ENCODE results near the gene TACR2.

- no peak for TF ChIP-seq NFIC (IDR thresholded peaks at IDR 0.05)
- no peak for TF ChIP-seq RAD21 (IDR thresholded peaks at IDR 0.05; ENCODE audit: low read depth)
- TF ChIP-seq, protein P1, sequence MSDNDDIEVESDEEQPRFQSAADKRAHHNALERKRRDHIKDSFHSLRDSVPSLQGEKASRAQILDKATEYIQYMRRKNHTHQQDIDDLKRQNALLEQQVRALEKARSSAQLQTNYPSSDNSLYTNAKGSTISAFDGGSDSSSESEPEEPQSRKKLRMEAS (IDR thresholded peaks at IDR 0.05): no peak
- no peak for TF ChIP-seq CEBPB (IDR thresholded peaks at IDR 0.05)
- TF ChIP-seq, protein P2, sequence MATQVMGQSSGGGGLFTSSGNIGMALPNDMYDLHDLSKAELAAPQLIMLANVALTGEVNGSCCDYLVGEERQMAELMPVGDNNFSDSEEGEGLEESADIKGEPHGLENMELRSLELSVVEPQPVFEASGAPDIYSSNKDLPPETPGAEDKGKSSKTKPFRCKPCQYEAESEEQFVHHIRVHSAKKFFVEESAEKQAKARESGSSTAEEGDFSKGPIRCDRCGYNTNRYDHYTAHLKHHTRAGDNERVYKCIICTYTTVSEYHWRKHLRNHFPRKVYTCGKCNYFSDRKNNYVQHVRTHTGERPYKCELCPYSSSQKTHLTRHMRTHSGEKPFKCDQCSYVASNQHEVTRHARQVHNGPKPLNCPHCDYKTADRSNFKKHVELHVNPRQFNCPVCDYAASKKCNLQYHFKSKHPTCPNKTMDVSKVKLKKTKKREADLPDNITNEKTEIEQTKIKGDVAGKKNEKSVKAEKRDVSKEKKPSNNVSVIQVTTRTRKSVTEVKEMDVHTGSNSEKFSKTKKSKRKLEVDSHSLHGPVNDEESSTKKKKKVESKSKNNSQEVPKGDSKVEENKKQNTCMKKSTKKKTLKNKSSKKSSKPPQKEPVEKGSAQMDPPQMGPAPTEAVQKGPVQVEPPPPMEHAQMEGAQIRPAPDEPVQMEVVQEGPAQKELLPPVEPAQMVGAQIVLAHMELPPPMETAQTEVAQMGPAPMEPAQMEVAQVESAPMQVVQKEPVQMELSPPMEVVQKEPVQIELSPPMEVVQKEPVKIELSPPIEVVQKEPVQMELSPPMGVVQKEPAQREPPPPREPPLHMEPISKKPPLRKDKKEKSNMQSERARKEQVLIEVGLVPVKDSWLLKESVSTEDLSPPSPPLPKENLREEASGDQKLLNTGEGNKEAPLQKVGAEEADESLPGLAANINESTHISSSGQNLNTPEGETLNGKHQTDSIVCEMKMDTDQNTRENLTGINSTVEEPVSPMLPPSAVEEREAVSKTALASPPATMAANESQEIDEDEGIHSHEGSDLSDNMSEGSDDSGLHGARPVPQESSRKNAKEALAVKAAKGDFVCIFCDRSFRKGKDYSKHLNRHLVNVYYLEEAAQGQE (IDR thresholded peaks at IDR 0.05; ENCODE audit: low read depth): no peak
- TF ChIP-seq TAF1 (IDR thresholded peaks at IDR 0.05; ENCODE audit: low read depth): no peak
- TF ChIP-seq EP300 (IDR thresholded peaks at IDR 0.05; ENCODE audit: borderline replicate concordance): no peak
- TF ChIP-seq ZBTB7A (IDR thresholded peaks at IDR 0.05; ENCODE audit: low read depth): no peak
- TF ChIP-seq CREB1 (IDR thresholded peaks at IDR 0.05; ENCODE audit: low read depth): no peak
- no peak for TF ChIP-seq YY1 (IDR thresholded peaks at IDR 0.05; ENCODE audit: low read depth)
- TF ChIP-seq TCF12 (IDR thresholded peaks at IDR 0.05; ENCODE audit: low read depth): no peak
- TF ChIP-seq USF1 (IDR thresholded peaks at IDR 0.05): no peak
Observed at GRCh38 chr10:69425041-69425440, 8.3 kb upstream of the TACR2 start.
